Left ventricle myocardium inferior (tissue), 1 donor: Measurements from ENCODE around the gene SMPX. TPM values are rescaled to one million over a fixed set of nuclear protein-coding genes. Genes with fewer than 3 reads are reported as not detected.

ENCODE experiments used
- DNase-seq: peaks from one replicate; pipeline ENCODE4 v3.0.0-alpha.2; 2020
- H3K27ac ChIP-seq: fragments of 200-600 bp; replicated peaks from 2 replicates; pipeline ENCODE4 v1.8.0; 2021
- H3K27me3 ChIP-seq: fragments of 200-600 bp; 2 replicates; pipeline ENCODE4 v1.8.0; 2021; ENCODE audit warnings: low read depth
- H3K36me3 ChIP-seq: fragments of 200-600 bp; 2 replicates; pipeline ENCODE4 v1.8.0; 2021
- H3K4me1 ChIP-seq: fragments of 200-600 bp; 2 replicates; pipeline ENCODE4 v1.8.0; 2021
- H3K4me3 ChIP-seq: fragments of 200-600 bp; 2 replicates; pipeline ENCODE4 v1.8.0; 2021; ENCODE audit warnings: mild to moderate bottlenecking, moderate library complexity
- H3K9me3 ChIP-seq: fragments of 200-600 bp; replicated peaks from 2 replicates; pipeline ENCODE4 v1.8.0; 2021
- intact Hi-C: fragments of 100-400 bp; cut with micrococcal nuclease; formaldehyde crosslinking; loops from one replicate; pipeline ENCODE4 v1.11.0; 2022
- total RNA-seq: library from RNA; stranded (reverse); fragmentation: NEBNext Ultra II Directional; extraction: Animal tissue kit (Norgen Biotek cat#: 25700); gene quantifications from one replicate; pipeline ENCODE4 v1.2.1, GENCODE V29; 2021
- TF ChIP-seq, protein P1 (sequence below): fragments of 200-600 bp; IDR thresholded peaks from 2 replicates; pipeline ENCODE4 v1.8.0; 2021; ENCODE audit warnings: antibody characterized with exemption, mild to moderate bottlenecking, borderline replicate concordance
- donor health status: DM: no; HTN: yes; CAD: no; lungs with severe emphysema.

Gene SMPX
- total RNA-seq, 1 donor from 2014 or later: 726 TPM

DNA sequence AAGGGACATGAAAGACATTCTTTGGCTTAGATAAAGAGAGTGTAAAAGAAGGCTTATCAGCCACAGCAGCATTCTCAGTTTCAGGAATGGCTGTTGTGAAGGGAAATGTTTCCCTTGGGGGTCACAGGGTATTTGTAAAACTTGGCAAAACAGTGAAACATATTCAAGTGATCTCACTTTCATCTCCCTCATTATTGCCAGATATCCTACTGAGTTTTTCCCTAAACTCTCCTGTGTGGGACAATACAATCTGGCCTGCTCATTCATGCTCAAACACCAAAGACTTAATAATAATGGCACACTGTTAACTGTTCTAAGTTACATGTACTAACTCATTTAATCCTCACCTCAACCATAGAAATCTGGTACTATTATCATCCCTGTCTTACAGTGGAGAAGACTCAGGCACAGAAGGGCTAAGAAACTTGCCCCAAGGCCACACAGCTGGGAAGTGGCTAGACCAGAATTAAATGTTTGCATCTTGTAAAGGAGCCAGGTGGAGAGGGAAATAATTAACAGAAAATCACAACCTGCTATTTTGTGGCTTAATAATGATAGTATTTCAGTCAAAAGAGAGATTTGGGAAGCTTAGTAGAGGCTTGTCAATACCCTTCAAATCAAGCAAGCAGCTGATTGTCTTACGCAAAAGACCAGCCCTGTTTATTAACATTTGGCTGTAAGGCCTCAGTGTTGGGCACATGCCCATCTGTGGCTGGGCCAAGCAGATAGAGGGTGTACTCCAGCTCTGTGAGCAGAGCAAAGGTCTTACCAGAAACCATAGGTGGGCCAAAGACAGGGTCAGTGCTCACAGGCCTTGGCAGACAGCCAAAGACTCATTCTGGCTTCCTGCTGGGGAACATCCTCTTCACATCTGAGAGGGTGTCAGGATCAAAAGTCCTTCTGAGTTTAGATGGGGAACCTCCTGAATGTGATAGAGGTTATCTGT lies 17.3 kb downstream of the SMPX start:
- peak; percentile 47 for DNase-seq
- Histone ChIP-seq H3K36me3 (no peaks in the 10 kb centered on the region), H3K27me3 (no peaks in the 10 kb centered on the region), H3K27ac (peak overlapping the region; percentile 54), H3K4me3 (no peak overlapping the region), H3K9me3 (no peaks in the 10 kb centered on the region), H3K4me1 (peaks cover 45% of the 10 kb centered on the region)
- intact Hi-C loops: loop anchor here (10.0 kb wide), 2 partner anchors 94 to 1216 kb away; partner anchors contain the start of gene MBTPS2
- TF ChIP-seq, protein P1, sequence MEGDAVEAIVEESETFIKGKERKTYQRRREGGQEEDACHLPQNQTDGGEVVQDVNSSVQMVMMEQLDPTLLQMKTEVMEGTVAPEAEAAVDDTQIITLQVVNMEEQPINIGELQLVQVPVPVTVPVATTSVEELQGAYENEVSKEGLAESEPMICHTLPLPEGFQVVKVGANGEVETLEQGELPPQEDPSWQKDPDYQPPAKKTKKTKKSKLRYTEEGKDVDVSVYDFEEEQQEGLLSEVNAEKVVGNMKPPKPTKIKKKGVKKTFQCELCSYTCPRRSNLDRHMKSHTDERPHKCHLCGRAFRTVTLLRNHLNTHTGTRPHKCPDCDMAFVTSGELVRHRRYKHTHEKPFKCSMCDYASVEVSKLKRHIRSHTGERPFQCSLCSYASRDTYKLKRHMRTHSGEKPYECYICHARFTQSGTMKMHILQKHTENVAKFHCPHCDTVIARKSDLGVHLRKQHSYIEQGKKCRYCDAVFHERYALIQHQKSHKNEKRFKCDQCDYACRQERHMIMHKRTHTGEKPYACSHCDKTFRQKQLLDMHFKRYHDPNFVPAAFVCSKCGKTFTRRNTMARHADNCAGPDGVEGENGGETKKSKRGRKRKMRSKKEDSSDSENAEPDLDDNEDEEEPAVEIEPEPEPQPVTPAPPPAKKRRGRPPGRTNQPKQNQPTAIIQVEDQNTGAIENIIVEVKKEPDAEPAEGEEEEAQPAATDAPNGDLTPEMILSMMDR: no peak

- H3K27ac ChIP-seq: no peak overlapping the region
- intact Hi-C loops: no loop called here
- no peaks in the 10 kb centered on the region for H3K27me3 ChIP-seq
- no peaks in the 10 kb centered on the region for H3K36me3 ChIP-seq
- peaks cover 35% of the 10 kb centered on the region for H3K4me1 ChIP-seq
- no peak for DNase-seq
- no peaks in the 10 kb centered on the region for H3K9me3 ChIP-seq
- TF ChIP-seq, protein P1: no peak
- no peak overlapping the region for H3K4me3 ChIP-seq
Measured at GRCh38 chrX:21738950-21739287, 19.0 kb downstream of the SMPX start.

- no peaks in the 10 kb centered on the region for H3K36me3 ChIP-seq
- no peak overlapping the region for H3K27ac ChIP-seq
- intact Hi-C loops: no loop called here
- H3K4me1 ChIP-seq: peaks cover 30% of the 10 kb centered on the region
- H3K9me3 ChIP-seq: no peaks in the 10 kb centered on the region
- TF ChIP-seq, protein P1: no peak
- H3K4me3 ChIP-seq: no peak overlapping the region
- no peaks in the 10 kb centered on the region for H3K27me3 ChIP-seq
- DNase-seq: no peak
Measured at GRCh38 chrX:21738210-21738949, 19.5 kb downstream of the SMPX start.

DNA sequence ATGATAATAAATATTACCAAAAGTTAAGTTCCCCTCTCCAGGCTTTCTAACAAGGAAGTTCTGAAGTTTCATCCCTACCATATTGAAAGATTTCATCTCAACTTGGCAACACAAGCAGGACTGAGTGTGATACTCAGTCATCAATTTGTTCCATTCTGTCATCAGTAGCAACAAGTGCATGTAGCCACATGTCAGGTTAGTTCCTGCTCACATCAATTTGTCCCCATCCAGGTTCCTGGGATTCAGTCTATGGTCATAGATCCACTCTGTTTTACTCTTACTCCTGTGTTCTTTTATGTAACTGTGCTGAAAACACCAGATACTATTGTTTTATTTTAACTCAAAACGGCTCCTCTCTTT lies 22.2 kb downstream of the SMPX start:
- TF ChIP-seq, protein P1: no peak
- Histone ChIP-seq H3K9me3 (no peaks in the 10 kb centered on the region), H3K27ac (no peak overlapping the region), H3K4me1 (peaks cover 19% of the 10 kb centered on the region), H3K4me3 (no peak overlapping the region), H3K36me3 (no peaks in the 10 kb centered on the region), H3K27me3 (no peaks in the 10 kb centered on the region)
- no peak for DNase-seq
- intact Hi-C loops: no loop called here

DNA sequence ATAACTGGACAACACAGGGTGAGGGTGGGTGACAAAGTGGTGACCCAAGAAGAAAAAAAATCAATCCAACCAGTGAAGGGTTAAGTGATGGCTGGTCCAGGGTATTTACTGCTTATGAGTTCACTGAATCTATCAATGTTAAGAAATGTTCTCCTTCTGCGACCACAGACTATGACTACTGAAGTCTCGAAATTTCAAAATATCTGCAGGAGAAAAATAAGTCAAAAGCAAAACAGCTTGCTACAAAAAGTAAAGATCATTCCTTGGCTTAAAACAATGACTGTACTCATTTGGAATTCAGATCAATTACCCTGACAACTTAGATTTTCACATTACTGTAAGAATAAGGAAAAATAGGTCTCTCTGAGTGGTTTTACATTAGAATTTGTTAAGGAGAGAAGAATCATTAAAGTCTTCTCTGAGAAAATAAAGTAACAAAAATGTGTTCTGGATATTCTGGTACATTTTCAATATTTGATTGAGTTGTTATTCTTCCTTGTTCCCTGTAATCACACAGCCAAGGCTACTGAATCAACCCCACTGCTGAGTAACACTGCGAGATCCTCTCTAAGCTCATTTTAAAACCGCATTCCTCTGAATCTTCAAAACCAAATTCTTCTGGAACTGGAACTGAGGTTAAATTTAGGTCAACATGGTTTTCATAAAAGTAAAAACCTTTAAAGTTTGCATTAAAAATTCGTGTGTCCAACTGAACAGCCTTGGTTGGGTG lies 22.7 kb downstream of the SMPX start:
- Histone ChIP-seq H3K4me1 (peaks cover 18% of the 10 kb centered on the region), H3K27me3 (no peaks in the 10 kb centered on the region), H3K9me3 (no peaks in the 10 kb centered on the region), H3K27ac (no peak overlapping the region), H3K4me3 (no peak overlapping the region), H3K36me3 (no peaks in the 10 kb centered on the region)
- TF ChIP-seq, protein P1: no peak
- intact Hi-C loops: no loop called here
- no peak for DNase-seq
